Endodermal cell (in vitro differentiated cells): Measurements from ENCODE around the gene USP25. TPM values are rescaled to one million over a fixed set of nuclear protein-coding genes. Genes with fewer than 3 reads are reported as not detected.

Experiments
- DNase-seq: peaks from one replicate; pipeline ENCODE4 v3.0.0-alpha.2; 2017
- H3K27ac ChIP-seq: 2 replicates; pipeline ENCODE4 v1.5.1; 2013; ENCODE audit warnings: mild to moderate bottlenecking, low read depth, low read length, moderate library complexity
- H3K27me3 ChIP-seq: 2 replicates; pipeline ENCODE4 v1.6.1; 2013; ENCODE audit warnings: mild to moderate bottlenecking, low read length, moderate library complexity; ENCODE audit not compliant: insufficient read depth, control insufficient read depth, poor library complexity, severe bottlenecking
- H3K36me3 ChIP-seq: 2 replicates; pipeline ENCODE4 v1.7.0; 2013; ENCODE audit warnings: mild to moderate bottlenecking, low read length, moderate library complexity; ENCODE audit not compliant: control insufficient read depth, insufficient read depth
- H3K4me1 ChIP-seq: one replicate; pipeline ENCODE4 v1.7.0; 2013; ENCODE audit warnings: low read length; ENCODE audit not compliant: control insufficient read depth, insufficient read depth
- H3K4me3 ChIP-seq: 2 replicates; pipeline ENCODE4 v1.5.1; 2013; ENCODE audit warnings: mild to moderate bottlenecking, low read length, moderate library complexity
- H3K9ac ChIP-seq: 2 replicates; pipeline ENCODE4 v1.6.1; 2013; ENCODE audit warnings: mild to moderate bottlenecking, low read length, moderate library complexity; ENCODE audit not compliant: poor library complexity, severe bottlenecking; ENCODE audit errors: extremely low read depth
- H3K9me3 ChIP-seq: 2 replicates; pipeline ENCODE4 v1.6.1; 2013; ENCODE audit warnings: mild to moderate bottlenecking, low read length, moderate library complexity; ENCODE audit not compliant: control insufficient read depth
- H3K27ac Mint-ChIP-seq: 2 replicates; pipeline ENCODE4 v1.8.0; 2020; ENCODE audit warnings: mixed read lengths
- H3K27me3 Mint-ChIP-seq: 2 replicates; pipeline ENCODE4 v1.8.0; 2021; ENCODE audit warnings: mild to moderate bottlenecking, mixed read lengths; ENCODE audit not compliant: insufficient read depth
- H3K36me3 Mint-ChIP-seq: 2 replicates; pipeline ENCODE4 v1.8.0; 2020; ENCODE audit warnings: low read depth, mixed read lengths
- H3K4me1 Mint-ChIP-seq: 2 replicates; pipeline ENCODE4 v1.8.0; 2020; ENCODE audit warnings: mixed read lengths
- H3K4me3 Mint-ChIP-seq: 2 replicates; pipeline ENCODE4 v1.8.0; 2020; ENCODE audit warnings: mild to moderate bottlenecking, moderate library complexity, mixed read lengths
- H3K9me3 Mint-ChIP-seq: 2 replicates; pipeline ENCODE4 v1.8.0; 2020; ENCODE audit warnings: mild to moderate bottlenecking, mixed read lengths
- CTCF ChIP-seq: fragments of 200-600 bp; sonication (generic); conservative IDR thresholded peaks from 2 replicates; pipeline ENCODE4 v1.5.0; 2021; ENCODE audit warnings: antibody characterized with exemption, mild to moderate bottlenecking
- WGBS, 2 experiments: methylation state at CpG; one replicate each; pipeline versions ENCODE4 v1.1.5 to v1.1.7; 2013; ENCODE audit warnings: missing lambda C conversion rate in 2 of 2, mixed read lengths in 1 of 2; ENCODE audit not compliant: insufficient coverage in 1 of 2, insufficient read length in 1 of 2; 5-methylcytosine and 5-hydroxymethylcytosine counted together
- total RNA-seq, 2 donors: library from RNA; stranded (reverse); fragmentation: NEBNext Ultra II Directional in 1 of 2; extraction: Animal tissue kit (Norgen Biotek cat#: 25700) in 1 of 2; gene quantifications; 2 replicates in 1 of 2; 3 replicates in 1 of 2; pipeline ENCODE4 v1.2.1, GENCODE V29; 2021

The USP25 gene
- total RNA-seq, 2 donors from 2014 or later = 31.4 to 34.9 TPM

DNA sequence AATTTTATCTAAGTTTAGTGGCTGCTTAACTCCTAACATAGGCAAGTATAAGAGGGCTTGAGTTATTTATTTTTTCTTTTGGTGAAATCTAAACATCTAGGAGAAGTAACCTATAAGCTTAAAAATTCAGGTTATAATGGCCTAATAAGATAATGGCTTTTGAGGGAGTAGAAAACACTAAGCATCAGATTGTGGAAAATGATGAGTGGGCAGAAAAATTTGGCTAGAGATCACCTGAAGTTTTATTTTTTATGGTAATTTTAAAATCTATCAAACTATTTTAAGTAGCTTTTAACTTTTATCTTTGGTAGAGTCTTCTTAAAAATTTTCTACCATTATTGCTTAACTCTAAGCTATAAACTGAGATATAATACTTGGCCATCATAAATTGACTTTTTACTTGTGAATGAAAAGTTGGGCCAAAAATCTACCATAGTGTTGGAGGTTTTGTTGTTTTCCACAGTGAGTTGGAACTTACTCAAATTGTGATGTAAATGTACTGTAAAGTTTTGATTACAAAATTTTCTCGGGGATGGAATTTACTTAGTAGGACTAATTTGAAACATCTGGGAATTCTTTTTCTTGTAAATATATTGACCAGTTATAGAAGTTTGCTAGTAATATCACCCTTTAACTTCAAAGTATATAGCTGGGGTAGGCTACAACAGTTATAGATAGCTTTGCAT, 63.9 kb downstream of the USP25 start:
- no peaks in the 10 kb centered on the region for H3K4me1 ChIP-seq
- no peaks in the 10 kb centered on the region for H3K27me3 ChIP-seq
- no peak overlapping the region for H3K4me3 ChIP-seq
- no peak overlapping the region for H3K4me3 Mint-ChIP-seq
- H3K27ac ChIP-seq = no peak overlapping the region
- H3K9me3 ChIP-seq = no peaks in the 10 kb centered on the region
- H3K9me3 Mint-ChIP-seq = no peaks in the 10 kb centered on the region
- no peak for DNase-seq
- H3K4me1 Mint-ChIP-seq = peaks cover 27% of the 10 kb centered on the region
- 100% methylated on average over 1 of the region's 1 CpG; no CpG with 5 or more reads in 1 of the 2 experiments for WGBS, 2 experiments
- no peak for TF ChIP-seq CTCF
- H3K36me3 Mint-ChIP-seq = no peaks in the 10 kb centered on the region
- no peak overlapping the region for H3K27ac Mint-ChIP-seq
- no peaks in the 10 kb centered on the region for H3K36me3 ChIP-seq
- no peaks in the 10 kb centered on the region for H3K27me3 Mint-ChIP-seq
- no peak overlapping the region for H3K9ac ChIP-seq

- Mint-ChIP-seq H3K36me3 (no peaks in the 10 kb centered on the region), H3K9me3 (no peaks in the 10 kb centered on the region), H3K4me1 (peaks cover 27% of the 10 kb centered on the region), H3K4me3 (no peak overlapping the region), H3K27me3 (no peaks in the 10 kb centered on the region), H3K27ac (no peak overlapping the region)
- WGBS, 2 experiments = 93 to 100% methylated on average over 1 to 2 of the region's 2 CpGs
- no peak overlapping the region for H3K27ac ChIP-seq
- H3K4me1 ChIP-seq = no peaks in the 10 kb centered on the region
- H3K36me3 ChIP-seq = no peaks in the 10 kb centered on the region
- H3K4me3 ChIP-seq = no peak overlapping the region
- no peak overlapping the region for H3K9ac ChIP-seq
- H3K9me3 ChIP-seq = no peaks in the 10 kb centered on the region
- no peaks in the 10 kb centered on the region for H3K27me3 ChIP-seq
- DNase-seq = no peak
- TF ChIP-seq CTCF = peak; percentile 53
Observed at GRCh38 chr21:15794277-15794912, 64.6 kb downstream of the USP25 start.

DNA sequence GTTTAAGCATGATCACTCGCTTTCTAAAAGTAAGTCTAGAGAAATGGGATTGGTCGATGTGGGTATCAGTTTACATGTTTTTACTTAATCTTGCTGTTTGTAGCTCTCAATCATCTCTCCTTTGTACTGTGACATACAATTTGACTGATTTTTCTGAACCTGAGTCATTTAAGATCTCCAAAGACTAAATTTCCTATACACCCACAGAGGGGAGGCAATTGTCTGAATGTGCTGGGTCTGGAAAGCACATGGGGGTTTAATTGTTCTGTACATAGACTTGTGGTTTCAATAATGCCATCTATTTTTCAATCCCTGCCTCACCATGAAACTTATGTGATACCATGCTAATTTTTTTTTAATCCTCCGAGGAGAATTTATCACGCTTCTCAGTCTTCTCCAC, 65.8 kb downstream of the USP25 start:
- TF ChIP-seq CTCF = no peak
- no peak overlapping the region for H3K4me3 ChIP-seq
- Mint-ChIP-seq H3K9me3 (no peaks in the 10 kb centered on the region), H3K27ac (no peak overlapping the region), H3K36me3 (no peaks in the 10 kb centered on the region), H3K4me3 (no peak overlapping the region), H3K27me3 (no peaks in the 10 kb centered on the region), H3K4me1 (peaks cover 26% of the 10 kb centered on the region)
- no peak overlapping the region for H3K27ac ChIP-seq
- H3K36me3 ChIP-seq = no peaks in the 10 kb centered on the region
- no peaks in the 10 kb centered on the region for H3K27me3 ChIP-seq
- WGBS, 2 experiments = 89% methylated on average over 3 to 4 of the region's 4 CpGs
- H3K9me3 ChIP-seq = no peaks in the 10 kb centered on the region
- no peak for DNase-seq
- H3K4me1 ChIP-seq = no peaks in the 10 kb centered on the region
- no peak overlapping the region for H3K9ac ChIP-seq
